Activated CD8-positive, alpha-beta T cell treated with anti-CD3 and anti-CD28 coated beads for 36 hours (primary cell): ENCODE measurements around the gene COL4A1. TPM values are rescaled to one million over a fixed set of nuclear protein-coding genes. Genes with fewer than 3 reads are reported as not detected.
A peak's percentile ranks its signal among the peaks of the same experiment; 100 is the strongest.

ENCODE experiments used
- ATAC-seq: fragments of 200-7000 bp; cut with Tn5 transposase; one replicate; pipeline ENCODE4 v1.10.0; 2021; ENCODE audit warnings: mild to moderate bottlenecking, moderate library complexity
- CTCF ChIA-PET: fragments of 350-600 bp; sonication (Branson Sonifier 250); formaldehyde crosslinking; loops from one replicate; lab custom pipeline; 2021; ENCODE audit warnings: antibody characterized with exemption; lab: Charles Lee
- POLR2A ChIA-PET: fragments of 350-600 bp; sonication (Branson Sonifier 250); formaldehyde crosslinking; loops from one replicate; lab custom pipeline; 2021; ENCODE audit warnings: antibody characterized with exemption; lab: Charles Lee
- DNase-seq: peaks from one replicate; pipeline ENCODE4 v3.0.0-alpha.2; 2020
- H3K27ac Mint-ChIP-seq: one replicate; pipeline ENCODE4 v1.8.0; 2021; ENCODE audit warnings: mild to moderate bottlenecking, mixed read lengths
- H3K27me3 Mint-ChIP-seq: one replicate; pipeline ENCODE4 v1.8.0; 2021; ENCODE audit warnings: mixed read lengths
- H3K36me3 Mint-ChIP-seq: one replicate; pipeline ENCODE4 v1.8.0; 2021; ENCODE audit warnings: low read depth, mixed read lengths
- H3K4me1 Mint-ChIP-seq: one replicate; pipeline ENCODE4 v1.8.0; 2021; ENCODE audit warnings: low read depth, mixed read lengths
- H3K4me3 Mint-ChIP-seq: one replicate; pipeline ENCODE4 v1.8.0; 2021; ENCODE audit warnings: mild to moderate bottlenecking, moderate library complexity, mixed read lengths
- H3K9me3 Mint-ChIP-seq: one replicate; pipeline ENCODE4 v1.8.0; 2021; ENCODE audit warnings: mixed read lengths
- intact Hi-C: fragments of 100-400 bp; cut with micrococcal nuclease; formaldehyde crosslinking; loops from one replicate; pipeline ENCODE4 v1.10.0; 2022
- total RNA-seq, 2 experiments: library from RNA; stranded (reverse); gene quantifications; one replicate each; pipeline ENCODE4 v1.2.3, GENCODE V29; 2021
- TF ChIP-seq, protein P1 (sequence below): fragments of 200-600 bp; IDR thresholded peaks from one replicate; pipeline ENCODE4 v1.8.0; 2022; ENCODE audit warnings: antibody characterized with exemption, mild to moderate bottlenecking

The COL4A1 gene
- total RNA-seq, 2 experiments from 2014 or later: not detected

DNA sequence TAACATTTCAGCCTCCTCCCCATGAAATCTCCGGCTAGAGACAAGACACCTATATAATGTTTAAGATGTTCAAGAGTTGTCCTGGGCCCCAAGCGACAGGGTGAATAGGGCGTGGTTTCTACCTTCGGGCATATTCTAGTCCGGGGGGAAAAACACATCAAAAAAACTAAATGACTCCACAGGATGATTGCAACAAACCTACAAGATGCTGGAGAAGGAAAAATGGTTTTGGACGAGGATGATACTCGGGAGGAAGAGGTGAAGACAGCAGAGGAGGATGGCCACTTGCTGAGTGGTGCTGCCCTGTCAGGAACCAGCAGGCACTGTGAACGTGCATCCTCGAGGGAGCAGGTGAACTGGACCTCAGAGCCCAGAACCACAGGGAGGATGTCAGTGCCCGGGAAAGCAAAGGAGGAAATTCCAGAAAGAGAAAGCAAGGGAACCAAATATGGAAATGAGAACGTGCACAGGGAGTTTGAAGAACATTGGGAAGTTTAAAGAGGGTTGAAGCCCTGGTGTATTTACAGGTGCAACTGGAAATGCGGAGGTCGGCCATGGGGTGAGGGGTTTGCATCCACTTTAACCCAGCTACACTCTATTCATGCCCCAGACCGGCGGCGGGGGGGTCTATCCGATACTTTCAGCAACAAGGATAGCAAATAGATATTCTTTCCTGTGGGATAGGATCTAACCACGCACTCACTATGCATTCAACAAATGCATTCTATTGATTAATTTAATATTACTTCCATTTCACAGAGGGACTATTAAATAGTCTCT lies 50.6 kb downstream of the COL4A1 start:
- TF ChIP-seq, protein P1, sequence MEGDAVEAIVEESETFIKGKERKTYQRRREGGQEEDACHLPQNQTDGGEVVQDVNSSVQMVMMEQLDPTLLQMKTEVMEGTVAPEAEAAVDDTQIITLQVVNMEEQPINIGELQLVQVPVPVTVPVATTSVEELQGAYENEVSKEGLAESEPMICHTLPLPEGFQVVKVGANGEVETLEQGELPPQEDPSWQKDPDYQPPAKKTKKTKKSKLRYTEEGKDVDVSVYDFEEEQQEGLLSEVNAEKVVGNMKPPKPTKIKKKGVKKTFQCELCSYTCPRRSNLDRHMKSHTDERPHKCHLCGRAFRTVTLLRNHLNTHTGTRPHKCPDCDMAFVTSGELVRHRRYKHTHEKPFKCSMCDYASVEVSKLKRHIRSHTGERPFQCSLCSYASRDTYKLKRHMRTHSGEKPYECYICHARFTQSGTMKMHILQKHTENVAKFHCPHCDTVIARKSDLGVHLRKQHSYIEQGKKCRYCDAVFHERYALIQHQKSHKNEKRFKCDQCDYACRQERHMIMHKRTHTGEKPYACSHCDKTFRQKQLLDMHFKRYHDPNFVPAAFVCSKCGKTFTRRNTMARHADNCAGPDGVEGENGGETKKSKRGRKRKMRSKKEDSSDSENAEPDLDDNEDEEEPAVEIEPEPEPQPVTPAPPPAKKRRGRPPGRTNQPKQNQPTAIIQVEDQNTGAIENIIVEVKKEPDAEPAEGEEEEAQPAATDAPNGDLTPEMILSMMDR: no peak
- ChIA-PET POLR2A (no interaction called here), CTCF (no interaction called here)
- no peaks in the 10 kb centered on the region for H3K27me3 Mint-ChIP-seq
- peaks cover 3% of the 10 kb centered on the region for H3K9me3 Mint-ChIP-seq
- H3K4me1 Mint-ChIP-seq: no peaks in the 10 kb centered on the region
- DNase-seq (no peak), ATAC-seq (no peak)
- H3K27ac Mint-ChIP-seq: no peak overlapping the region
- intact Hi-C loops: no loop called here
- no peaks in the 10 kb centered on the region for H3K36me3 Mint-ChIP-seq
- H3K4me3 Mint-ChIP-seq: no peak overlapping the region

DNA sequence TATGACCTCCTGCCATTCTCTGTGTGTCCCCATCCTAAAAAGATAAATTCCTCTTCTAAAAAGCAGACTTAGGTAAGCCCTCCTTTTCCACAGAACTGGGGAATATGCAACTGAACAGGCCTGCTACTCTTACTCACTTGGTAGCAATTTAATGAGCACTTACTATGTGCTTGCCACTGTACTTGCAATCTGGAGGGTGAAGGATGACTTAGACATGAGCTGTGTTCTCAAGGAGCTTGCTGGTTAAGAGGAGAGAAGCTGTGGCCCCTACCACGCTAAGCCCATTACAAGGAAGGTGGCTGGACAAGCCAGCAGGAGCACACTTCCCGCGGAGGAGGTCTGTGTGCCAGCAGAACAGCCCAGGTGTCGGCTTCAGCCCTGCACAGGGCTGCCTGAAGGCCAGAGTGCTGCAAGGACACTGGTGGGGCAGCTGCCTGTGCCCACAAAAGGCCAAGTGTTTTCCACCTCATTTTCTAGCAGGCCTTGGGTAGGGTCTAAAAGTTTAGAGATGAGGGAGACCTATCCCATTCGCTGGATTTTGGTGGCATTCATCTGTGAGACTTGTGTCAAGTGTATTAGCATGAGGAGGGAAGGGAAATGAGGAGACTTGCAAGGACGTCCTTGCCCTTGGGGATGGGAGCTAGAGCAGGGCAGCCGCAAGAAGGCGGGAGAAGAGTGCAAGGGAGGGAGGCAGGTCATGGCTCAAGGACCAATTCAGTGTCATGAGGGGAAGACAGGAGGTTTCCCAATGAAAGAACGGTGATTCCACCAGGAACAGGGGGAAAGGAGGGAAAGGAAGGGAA lies 52.0 kb downstream of the COL4A1 start:
- Mint-ChIP-seq H3K27me3 (peaks cover 3% of the 10 kb centered on the region), H3K36me3 (no peaks in the 10 kb centered on the region), H3K4me1 (no peaks in the 10 kb centered on the region), H3K4me3 (no peak overlapping the region), H3K9me3 (peaks cover 3% of the 10 kb centered on the region), H3K27ac (peak overlapping the region; percentile 7)
- no peak for DNase-seq
- TF ChIP-seq, protein P1: no peak
- CTCF ChIA-PET: no interaction called here
- intact Hi-C loops: no loop called here
- ATAC-seq: no peak
- POLR2A ChIA-PET: no interaction called here

DNA sequence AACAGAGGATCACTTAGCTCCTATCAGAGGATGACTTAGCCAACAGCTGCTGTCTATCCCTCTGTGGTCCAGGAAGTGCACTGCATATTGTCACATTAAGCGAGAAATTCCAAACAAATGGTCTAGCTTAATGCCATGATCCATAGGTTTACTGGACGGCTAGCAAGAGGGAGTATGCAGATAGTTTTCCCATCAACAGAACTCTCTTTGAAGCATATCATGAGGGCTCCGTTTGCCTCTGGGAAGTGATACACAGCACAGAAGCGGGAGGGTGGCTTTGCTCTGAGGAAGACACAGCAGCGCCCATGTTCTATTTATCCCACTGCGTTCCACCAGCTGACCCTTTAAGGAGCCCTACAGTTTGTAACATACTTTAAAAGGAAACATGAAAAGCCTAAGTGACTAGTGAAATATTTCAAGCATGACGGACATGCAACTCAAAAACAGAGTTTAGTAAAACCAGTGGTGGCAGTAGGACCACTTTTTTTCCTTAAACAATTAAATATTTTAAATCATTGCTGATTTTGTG lies 52.7 kb downstream of the COL4A1 start:
- Mint-ChIP-seq H3K4me1 (no peaks in the 10 kb centered on the region), H3K36me3 (no peaks in the 10 kb centered on the region), H3K9me3 (peaks cover 3% of the 10 kb centered on the region), H3K4me3 (no peak overlapping the region), H3K27me3 (peaks cover 3% of the 10 kb centered on the region), H3K27ac (no peak overlapping the region)
- TF ChIP-seq, protein P1: no peak
- POLR2A ChIA-PET: no interaction called here
- no peak for DNase-seq
- ATAC-seq: no peak
- intact Hi-C loops: no loop called here
- CTCF ChIA-PET: no interaction called here

DNA sequence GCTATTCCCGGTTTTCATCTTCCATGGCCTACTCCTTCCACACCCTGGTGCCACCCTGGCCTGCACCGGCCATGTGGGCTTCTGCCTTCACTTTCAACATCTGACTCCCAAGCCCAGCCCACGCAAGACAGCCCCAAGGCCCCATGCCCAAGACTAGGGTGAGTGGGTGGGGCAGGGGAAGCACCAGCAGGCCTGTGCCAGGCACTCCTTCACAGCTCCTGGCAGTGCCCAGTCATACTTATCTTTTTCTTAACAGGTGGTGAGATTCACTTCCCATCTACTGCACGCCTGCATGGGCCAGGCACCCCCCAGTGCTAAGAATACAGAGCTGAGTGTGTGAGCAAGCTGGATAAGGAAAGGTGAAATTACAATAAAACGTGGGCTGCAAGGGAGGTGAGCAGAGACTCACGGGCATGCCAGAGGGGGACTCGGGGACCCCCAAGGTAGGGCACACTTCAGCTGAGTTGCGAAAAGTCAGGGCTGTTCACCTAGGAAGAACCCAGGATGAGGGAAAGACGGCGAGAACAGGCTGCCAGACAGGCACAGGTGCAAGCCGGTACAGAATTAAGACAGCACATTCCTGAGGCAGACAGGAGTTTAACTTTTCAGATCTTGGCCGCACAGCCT lies 55.7 kb downstream of the COL4A1 start:
- H3K9me3 Mint-ChIP-seq: peaks cover 3% of the 10 kb centered on the region
- ChIA-PET CTCF (no interaction called here), POLR2A (no interaction called here)
- intact Hi-C loops: no loop called here
- H3K4me3 Mint-ChIP-seq: no peak overlapping the region
- no peaks in the 10 kb centered on the region for H3K4me1 Mint-ChIP-seq
- DNase-seq (no peak), ATAC-seq (no peak)
- no peak overlapping the region for H3K27ac Mint-ChIP-seq
- H3K36me3 Mint-ChIP-seq: no peaks in the 10 kb centered on the region
- TF ChIP-seq, protein P1: no peak
- H3K27me3 Mint-ChIP-seq: peaks cover 8% of the 10 kb centered on the region
